HEK293T (cell line): ENCODE measurements around the gene IFT80.

ENCODE experiments used
- ARNT ChIP-seq: fragments of 450-650 bp; IDR thresholded peaks from 2 replicates; pipeline ENCODE4 v1.6.1; 2017; ENCODE audit warnings: mild to moderate bottlenecking
- BHLHE40 ChIP-seq: fragments of 450-650 bp; IDR thresholded peaks from 2 replicates; pipeline ENCODE4 v1.6.1; 2016; ENCODE audit warnings: mild to moderate bottlenecking, moderate library complexity, borderline replicate concordance
- FOXK2 ChIP-seq: fragments of 450-650 bp; IDR thresholded peaks from 2 replicates; pipeline ENCODE4 v1.6.1; 2016; ENCODE audit warnings: mild to moderate bottlenecking
- FOXM1 ChIP-seq: fragments of 450-650 bp; IDR thresholded peaks from 2 replicates; pipeline ENCODE4 v1.6.1; 2017; ENCODE audit warnings: mild to moderate bottlenecking, borderline replicate concordance
- HDGF ChIP-seq: fragments of 450-650 bp; IDR thresholded peaks from 2 replicates; pipeline ENCODE4 v1.6.1; 2017; ENCODE audit warnings: antibody characterized with exemption, borderline replicate concordance
- L3MBTL2 ChIP-seq: fragments of 450-650 bp; conservative IDR thresholded peaks from 2 replicates; pipeline ENCODE4 v1.6.1; 2016; ENCODE audit warnings: mild to moderate bottlenecking
- NFRKB ChIP-seq: fragments of 450-650 bp; IDR thresholded peaks from 2 replicates; pipeline ENCODE4 v1.6.1; 2016; ENCODE audit warnings: mild to moderate bottlenecking, moderate library complexity
- SP1 ChIP-seq: fragments of 450-650 bp; IDR thresholded peaks from 2 replicates; pipeline ENCODE4 v1.6.1; 2017
- SUZ12 ChIP-seq: fragments of 450-650 bp; IDR thresholded peaks from 2 replicates; pipeline ENCODE4 v1.6.1; 2016; ENCODE audit warnings: mild to moderate bottlenecking
- TARDBP ChIP-seq: fragments of 450-650 bp; IDR thresholded peaks from 2 replicates; pipeline ENCODE4 v1.6.1; 2016
- ZNF384 ChIP-seq: fragments of 450-650 bp; IDR thresholded peaks from 2 replicates; pipeline ENCODE4 v1.6.1; 2016

DNA sequence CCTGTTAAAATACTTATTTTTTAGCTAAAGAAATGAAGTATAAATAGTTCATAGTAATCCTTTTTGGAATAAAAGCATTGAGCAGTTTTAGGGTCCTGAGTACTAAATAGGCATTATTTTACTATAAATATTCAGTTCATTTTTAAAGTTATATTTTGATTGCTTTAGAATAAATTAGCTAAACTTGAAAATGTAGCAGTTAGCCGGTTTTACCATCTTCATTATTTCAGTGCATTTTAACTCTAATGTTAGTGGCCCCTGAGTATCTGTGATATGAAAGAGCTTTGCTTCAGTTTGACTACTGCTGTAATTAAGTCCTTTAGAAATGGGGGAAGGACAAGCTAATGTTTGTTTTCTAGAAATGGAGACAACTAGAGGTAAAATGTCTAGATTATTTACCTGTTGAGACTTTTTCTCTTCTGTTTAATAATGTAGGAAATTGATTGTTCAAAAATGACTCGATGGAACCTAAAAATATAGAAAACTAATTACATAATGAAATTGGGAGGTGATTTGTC, 4.1 kb upstream of the IFT80 start:
- TF ChIP-seq BHLHE40 = no peak
- TF ChIP-seq FOXK2 = no peak
- no peak for TF ChIP-seq ZNF384
- no peak for TF ChIP-seq ARNT
- no peak for TF ChIP-seq HDGF
- no peak for TF ChIP-seq L3MBTL2
- no peak for TF ChIP-seq TARDBP
- no peak for TF ChIP-seq SP1
- TF ChIP-seq FOXM1 = no peak
- TF ChIP-seq NFRKB = no peak
- TF ChIP-seq SUZ12 = no peak
